Hepatocyte (in vitro differentiated cells): Measurements from ENCODE around the gene SLC9C2. TPM values are rescaled to one million over a fixed set of nuclear protein-coding genes. Genes with fewer than 3 reads are reported as not detected.
A peak's percentile ranks its signal among the peaks of the same experiment; 100 is the strongest.

ENCODE experiments used
- DNase-seq: peaks from one replicate; pipeline ENCODE4 v3.0.0-alpha.2; 2016; ENCODE audit warnings: low spot score
- H2AFZ ChIP-seq: fragments of 200-600 bp; sonication (generic); 2 replicates; pipeline ENCODE4 v1.6.0; 2016; ENCODE audit warnings: antibody characterized with exemption, mild to moderate bottlenecking
- H3K27ac ChIP-seq: fragments of 200-600 bp; sonication (generic); 2 replicates; pipeline ENCODE4 v1.5.1; 2016; ENCODE audit warnings: mild to moderate bottlenecking
- H3K27me3 ChIP-seq: fragments of 200-600 bp; sonication (generic); 2 replicates; pipeline ENCODE4 v1.6.1; 2016
- H3K36me3 ChIP-seq: fragments of 200-600 bp; sonication (generic); replicated peaks from 2 replicates; pipeline ENCODE4 v1.5.1; 2016; ENCODE audit warnings: low read depth; ENCODE audit not compliant: insufficient read depth
- H3K4me1 ChIP-seq: fragments of 200-600 bp; sonication (generic); 2 replicates; pipeline ENCODE4 v1.5.1; 2016; ENCODE audit warnings: mild to moderate bottlenecking, moderate library complexity; ENCODE audit not compliant: insufficient read depth
- H3K4me2 ChIP-seq: fragments of 200-600 bp; sonication (generic); 2 replicates; pipeline ENCODE4 v1.6.0; 2016
- H3K4me3 ChIP-seq: fragments of 200-600 bp; sonication (generic); 2 replicates; pipeline ENCODE4 v1.5.1; 2016; ENCODE audit warnings: mild to moderate bottlenecking
- H3K79me2 ChIP-seq: fragments of 200-600 bp; sonication (generic); 2 replicates; pipeline ENCODE4 v1.6.0; 2017; ENCODE audit warnings: mild to moderate bottlenecking
- H3K9me2 ChIP-seq: fragments of 200-600 bp; sonication (generic); replicated peaks from 2 replicates; pipeline ENCODE4 v1.6.0; 2017; ENCODE audit warnings: mild to moderate bottlenecking; ENCODE audit not compliant: insufficient read depth
- H3K9me3 ChIP-seq: fragments of 200-600 bp; sonication (generic); 2 replicates; pipeline ENCODE4 v1.5.1; 2016; ENCODE audit warnings: low read depth, mild to moderate bottlenecking
- H4K20me1 ChIP-seq: fragments of 200-600 bp; sonication (generic); 2 replicates; pipeline ENCODE4 v1.6.0; 2016; ENCODE audit warnings: mild to moderate bottlenecking; ENCODE audit not compliant: insufficient read depth, poor library complexity, severe bottlenecking
- CTCF ChIP-seq: fragments of 200-600 bp; sonication (generic); IDR thresholded peaks from 2 replicates; pipeline ENCODE4 v1.5.1; 2016; ENCODE audit warnings: antibody characterized with exemption, mild to moderate bottlenecking; ENCODE audit not compliant: poor library complexity
- EZH2 ChIP-seq: fragments of 200-600 bp; sonication (generic); IDR thresholded peaks from 2 replicates; pipeline ENCODE4 v1.6.1; 2016; ENCODE audit warnings: antibody characterized with exemption, mild to moderate bottlenecking, borderline replicate concordance
- EZH2phosphoT487 ChIP-seq: fragments of 200-600 bp; sonication (generic); IDR thresholded peaks from one replicate; pipeline ENCODE4 v1.6.1; 2018; ENCODE audit warnings: antibody characterized with exemption, mild to moderate bottlenecking, low read depth, moderate library complexity; ENCODE audit not compliant: unreplicated experiment, severe bottlenecking
- WGBS: methylation state at CpG from one replicate; pipeline ENCODE4 v1.1.6; 2016; ENCODE audit warnings: low lambda C conversion rate; ENCODE audit errors: missing lambda C conversion rate; 5-methylcytosine and 5-hydroxymethylcytosine counted together
- polyA plus RNA-seq: library from polyadenylated mRNA; unstranded; fragments of >200 nt; fragmentation: Nextera tagmentation; extraction: Ambion mirVana; gene quantifications from 2 replicates; pipeline ENCODE4 v1.2.1, GENCODE V29; 2016
- total RNA-seq: library from RNA; depleted of rRNA; stranded (reverse); fragments of >200 nt; gene quantifications from 2 replicates; pipeline ENCODE4 v1.2.3, GENCODE V29; 2014

SLC9C2 gene
- total and polyA plus RNA-seq, 2 experiments from 2014 or later: 0.77 to 1.1 TPM

DNA sequence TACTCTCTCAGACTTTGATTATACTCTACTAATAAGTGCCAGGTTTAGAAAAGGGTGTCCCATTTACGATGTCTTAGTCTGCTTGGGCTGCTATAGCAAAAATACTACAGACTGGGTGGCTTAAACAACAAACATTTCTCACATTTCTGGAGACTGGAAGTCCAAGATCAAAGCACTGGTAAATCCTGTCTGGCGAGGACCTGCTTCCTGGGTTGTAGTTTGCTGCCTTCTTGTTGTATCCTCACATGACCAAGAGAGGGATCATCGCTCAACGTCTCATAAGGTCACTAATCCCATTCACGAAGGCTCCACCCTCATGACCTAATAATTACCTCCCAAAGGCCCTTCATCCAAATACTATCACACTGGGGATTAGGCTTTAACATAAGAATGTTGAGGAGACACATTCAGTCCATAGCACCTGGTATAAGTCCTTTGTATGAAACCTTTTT, 113.7 kb downstream of the SLC9C2 start:
- Histone ChIP-seq H2AFZ (no peak overlapping the region), H3K79me2 (no peaks in the 10 kb centered on the region), H3K27ac (peak overlapping the region; percentile 21), H3K4me2 (no peak overlapping the region), H3K9me2 (no peaks in the 10 kb centered on the region), H3K36me3 (peaks cover 9% of the 10 kb centered on the region), H3K4me1 (no peaks in the 10 kb centered on the region), H4K20me1 (no peaks in the 10 kb centered on the region), H3K4me3 (no peak overlapping the region), H3K9me3 (no peaks in the 10 kb centered on the region), H3K27me3 (no peaks in the 10 kb centered on the region)
- TF ChIP-seq CTCF (no peak), EZH2 (no peak), EZH2phosphoT487 (no peak)
- WGBS: 73% methylated on average over 5 of the region's 5 CpGs
- DNase-seq: peak; percentile 41

DNA sequence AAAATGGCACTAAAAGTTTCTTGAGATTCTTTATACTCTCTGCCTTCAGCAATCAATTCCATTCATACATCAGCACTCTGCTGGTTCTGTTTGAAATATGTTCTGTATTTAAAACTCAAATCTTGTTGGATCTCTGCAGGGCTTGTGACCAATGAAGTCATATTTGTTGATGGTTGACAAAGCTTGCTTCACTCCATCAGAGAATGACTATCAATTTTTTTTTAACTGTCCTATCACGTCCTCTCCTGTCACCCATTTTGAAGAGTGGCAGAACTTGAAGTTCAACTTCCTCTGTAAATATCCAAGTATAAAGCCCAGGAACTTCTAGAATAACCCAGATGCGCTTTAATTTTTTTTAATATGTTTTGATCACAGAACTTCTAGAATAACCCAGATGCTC, 114.9 kb downstream of the SLC9C2 start:
- Histone ChIP-seq H3K27ac (no peak overlapping the region), H3K9me3 (no peaks in the 10 kb centered on the region), H4K20me1 (peaks cover 3% of the 10 kb centered on the region), H3K36me3 (peaks cover 9% of the 10 kb centered on the region), H3K79me2 (peaks cover 2% of the 10 kb centered on the region), H3K4me2 (no peak overlapping the region), H2AFZ (no peak overlapping the region), H3K4me1 (no peaks in the 10 kb centered on the region), H3K4me3 (no peak overlapping the region), H3K27me3 (no peaks in the 10 kb centered on the region), H3K9me2 (no peaks in the 10 kb centered on the region)
- WGBS: 78% methylated on average over 2 of the region's 2 CpGs
- TF ChIP-seq EZH2 (no peak), EZH2phosphoT487 (no peak), CTCF (no peak)
- DNase-seq: no peak

- Histone ChIP-seq H3K4me1 (no peaks in the 10 kb centered on the region), H3K27ac (no peak overlapping the region), H3K36me3 (peaks cover 9% of the 10 kb centered on the region), H3K27me3 (no peaks in the 10 kb centered on the region), H3K4me3 (no peak overlapping the region), H4K20me1 (peaks cover 12% of the 10 kb centered on the region), H3K9me2 (no peaks in the 10 kb centered on the region), H3K4me2 (no peak overlapping the region), H2AFZ (no peak overlapping the region), H3K79me2 (peaks cover 20% of the 10 kb centered on the region), H3K9me3 (no peaks in the 10 kb centered on the region)
- no peak for TF ChIP-seq CTCF
- DNase-seq: no peak
- WGBS: 97% methylated on average over 7 of the region's 7 CpGs
These were observed 117.5 kb downstream of the SLC9C2 start for GRCh38 chr1:173485401-173485800.

- no peak overlapping the region for H3K27ac ChIP-seq
- H3K79me2 ChIP-seq: peaks cover 31% of the 10 kb centered on the region
- no peak for TF ChIP-seq CTCF
- no peak for TF ChIP-seq EZH2phosphoT487
- no peak for TF ChIP-seq EZH2
- 98% methylated on average over 2 of the region's 2 CpGs for WGBS
- peaks cover 11% of the 10 kb centered on the region for H3K4me1 ChIP-seq
- no peak overlapping the region for H3K4me3 ChIP-seq
- no peaks in the 10 kb centered on the region for H3K9me3 ChIP-seq
- H4K20me1 ChIP-seq: peaks cover 24% of the 10 kb centered on the region
- no peaks in the 10 kb centered on the region for H3K27me3 ChIP-seq
- H2AFZ ChIP-seq: no peak overlapping the region
- no peak for DNase-seq
- peaks cover 9% of the 10 kb centered on the region for H3K36me3 ChIP-seq
- H3K4me2 ChIP-seq: no peak overlapping the region
- H3K9me2 ChIP-seq: no peaks in the 10 kb centered on the region
These were observed 118.6 kb downstream of the SLC9C2 start for GRCh38 chr1:173484276-173484675.
